HepG2 (cell line): ENCODE results near the gene EIF3L. TPM values are rescaled to one million over a fixed set of nuclear protein-coding genes. Genes with fewer than 3 reads are reported as not detected.

ENCODE experiments used
- AGO2 ChIP-seq: fragments of 200-400 bp; formaldehyde crosslinking; optimal IDR thresholded peaks from 2 replicates; pipeline ENCODE3; 2017; ENCODE audit warnings: mild to moderate bottlenecking, low read depth, low read length, moderate library complexity
- BCL3 ChIP-seq: sonication (generic); formaldehyde crosslinking; IDR thresholded peaks from 2 replicates; pipeline ENCODE4 v1.5.1; 2020; ENCODE audit warnings: mild to moderate bottlenecking, missing genetic modification reagents, moderate library complexity
- CHCHD3 ChIP-seq: sonication (generic); formaldehyde crosslinking; IDR thresholded peaks from 2 replicates; pipeline ENCODE4 v1.8.0; 2022; ENCODE audit warnings: mild to moderate bottlenecking, missing genetic modification reagents, moderate library complexity
- HNF1A ChIP-seq, 2 experiments: sonication (generic) in 1 of 2; formaldehyde crosslinking in 1 of 2; IDR thresholded peaks; 2 replicates each; pipeline versions ENCODE4 v1.4.0 to v1.6.1; 2016 to 2020; ENCODE audit warnings: borderline replicate concordance in 1 of 2, low read depth in 1 of 2, mild to moderate bottlenecking in 1 of 2, missing genetic modification reagents in 1 of 2
- NCOA1 ChIP-seq: sonication (generic); formaldehyde crosslinking; IDR thresholded peaks from 2 replicates; pipeline ENCODE4 v1.9.0; 2021; ENCODE audit warnings: missing genetic modification reagents
- NFAT5 ChIP-seq: sonication (generic); formaldehyde crosslinking; IDR thresholded peaks from 2 replicates; pipeline ENCODE4 v1.4.0; 2020; ENCODE audit warnings: missing genetic modification reagents
- POLR2AphosphoS2 ChIP-seq: IDR thresholded peaks from 2 replicates; pipeline ENCODE4 v1.6.1; 2011; ENCODE audit warnings: low read depth, low read length, improper control_type of control experiment
- POLR2AphosphoS5 ChIP-seq: IDR thresholded peaks from 2 replicates; pipeline ENCODE4 v1.6.1; 2012; ENCODE audit warnings: low read depth, low read length
- REPIN1 ChIP-seq: sonication (generic); formaldehyde crosslinking; IDR thresholded peaks from 2 replicates; pipeline ENCODE4 v1.8.0; 2022; ENCODE audit warnings: missing genetic modification reagents, low read depth, mild to moderate bottlenecking, borderline replicate concordance
- ZFP62 ChIP-seq: sonication (generic); formaldehyde crosslinking; IDR thresholded peaks from 2 replicates; pipeline ENCODE4 v1.4.0; 2020; ENCODE audit warnings: missing genetic modification reagents
- ZNF350 ChIP-seq: sonication (generic); formaldehyde crosslinking; IDR thresholded peaks from 2 replicates; pipeline ENCODE4 v1.4.0; 2020; ENCODE audit warnings: mild to moderate bottlenecking, low read depth, missing genetic modification reagents, borderline replicate concordance
- ZNF672 ChIP-seq: sonication (generic); formaldehyde crosslinking; IDR thresholded peaks from 2 replicates; pipeline ENCODE4 v1.8.1; 2022; ENCODE audit warnings: missing genetic modification reagents
- ZNF740 ChIP-seq: sonication (generic); formaldehyde crosslinking; IDR thresholded peaks from 2 replicates; pipeline ENCODE4 v1.4.0; 2020; ENCODE audit warnings: missing genetic modification reagents
- ZNF782 ChIP-seq: sonication (generic); formaldehyde crosslinking; IDR thresholded peaks from 2 replicates; pipeline ENCODE4 v1.4.0; 2020; ENCODE audit warnings: missing genetic modification reagents, mild to moderate bottlenecking, borderline replicate concordance
- polyA plus RNA-seq, 8 experiments: library from polyadenylated mRNA; depleted of rRNA in 3 of 8; stranded (reverse) in 7 of 8; unstranded in 1 of 8; fragments of >200 nt; fragmentation: Illumina TruSeq in 4 of 8; extraction: Trizol in 4 of 8; gene quantifications; 2 replicates each; pipeline versions ENCODE4 v1.2.1 to v1.2.3, GENCODE V29; 2011 to 2016; ENCODE audit warnings: low read depth in 4 of 8, missing spikeins in 1 of 8, mixed read lengths in 1 of 8; ENCODE audit not compliant: insufficient read depth in 1 of 8
- total RNA-seq, 5 experiments: library from RNA; depleted of rRNA; stranded (reverse); fragments of >200 nt; fragmentation: Illumina TruSeq; extraction: Trizol; gene quantifications; 2 replicates each; pipeline ENCODE4 v1.2.3, GENCODE V29; 2016; ENCODE audit warnings: low read depth in 1 of 5

The EIF3L gene
- total and polyA plus RNA-seq, 2 of the 13 experiments (the other 11 are each of a cell fraction or from before 2014, with no cell fraction given), result 514 to 793 TPM

GRCh38 chr22:37933711-37934376 is 84.6 kb downstream of the EIF3L start (continued):
- TF ChIP-seq CHCHD3 (CRISPR knock-in tag) (no peak), POLR2AphosphoS2 (no peak), BCL3 (peak; percentile 48; the same call in 1 of the 2 replicates), ZNF782 (0 out of 2 replicates have a peak, but pooled peaks have one; percentile 72), NCOA1 (CRISPR knock-in tag) (0 out of 2 replicates have a peak, but pooled peaks have one; percentile 62), REPIN1 (CRISPR knock-in tag) (peak; percentile 68; the same call in 1 of the 2 replicates), ZNF740 (CRISPR knock-in tag) (0 out of 2 replicates have a peak, but pooled peaks have one; percentile 50), AGO2 (no peak), HNF1A (IDR thresholded peaks at IDR 0.05; ENCODE audit: low read depth) (no peak), HNF1A (CRISPR knock-in tag; IDR thresholded peaks at IDR 0.05; ENCODE audit: borderline replicate concordance) (no peak), ZNF350 (CRISPR knock-in tag) (peak; percentile 83), ZNF672 (CRISPR knock-in tag) (no peak), NFAT5 (no peak; the same call in 1 of the 2 replicates), ZFP62 (CRISPR knock-in tag) (no peak), POLR2AphosphoS5 (no peak)
